WERI-Rb-1 (cell line): ENCODE data around the gene CPLX1.

Source experiments
- DNase-seq: peaks from one replicate; pipeline ENCODE4 v3.0.0-alpha.2; 2020
- H3K27ac ChIP-seq: fragments of 250-450 bp; sonication (Bioruptor Pico); 2 replicates; pipeline ENCODE4 v1.5.1; 2020; ENCODE audit warnings: mild to moderate bottlenecking, moderate library complexity
- H3K27me3 ChIP-seq: fragments of 250-450 bp; sonication (Bioruptor Pico); 2 replicates; pipeline ENCODE4 v1.5.1; 2021; ENCODE audit warnings: mild to moderate bottlenecking, low read depth, moderate library complexity; ENCODE audit not compliant: insufficient read depth, severe bottlenecking
- H3K36me3 ChIP-seq: fragments of 250-450 bp; sonication (Bioruptor Pico); 2 replicates; pipeline ENCODE4 v1.5.1; 2020; ENCODE audit warnings: mild to moderate bottlenecking, moderate library complexity
- H3K4me3 ChIP-seq: 2 replicates; pipeline ENCODE4 v1.5.1; 2011; ENCODE audit warnings: low read depth, mild to moderate bottlenecking, control low read depth, low read length
- H3K9me3 ChIP-seq: fragments of 250-450 bp; sonication (Bioruptor Pico); 2 replicates; pipeline ENCODE4 v1.5.1; 2021; ENCODE audit warnings: mild to moderate bottlenecking, moderate library complexity; ENCODE audit not compliant: severe bottlenecking
- TF ChIP-seq, protein P1 (sequence below): IDR thresholded peaks from 2 replicates; pipeline ENCODE4 v1.5.1; 2011; ENCODE audit warnings: low read depth, mild to moderate bottlenecking, control low read depth, inconsistent platforms, low read length

CPLX1 gene

DNA sequence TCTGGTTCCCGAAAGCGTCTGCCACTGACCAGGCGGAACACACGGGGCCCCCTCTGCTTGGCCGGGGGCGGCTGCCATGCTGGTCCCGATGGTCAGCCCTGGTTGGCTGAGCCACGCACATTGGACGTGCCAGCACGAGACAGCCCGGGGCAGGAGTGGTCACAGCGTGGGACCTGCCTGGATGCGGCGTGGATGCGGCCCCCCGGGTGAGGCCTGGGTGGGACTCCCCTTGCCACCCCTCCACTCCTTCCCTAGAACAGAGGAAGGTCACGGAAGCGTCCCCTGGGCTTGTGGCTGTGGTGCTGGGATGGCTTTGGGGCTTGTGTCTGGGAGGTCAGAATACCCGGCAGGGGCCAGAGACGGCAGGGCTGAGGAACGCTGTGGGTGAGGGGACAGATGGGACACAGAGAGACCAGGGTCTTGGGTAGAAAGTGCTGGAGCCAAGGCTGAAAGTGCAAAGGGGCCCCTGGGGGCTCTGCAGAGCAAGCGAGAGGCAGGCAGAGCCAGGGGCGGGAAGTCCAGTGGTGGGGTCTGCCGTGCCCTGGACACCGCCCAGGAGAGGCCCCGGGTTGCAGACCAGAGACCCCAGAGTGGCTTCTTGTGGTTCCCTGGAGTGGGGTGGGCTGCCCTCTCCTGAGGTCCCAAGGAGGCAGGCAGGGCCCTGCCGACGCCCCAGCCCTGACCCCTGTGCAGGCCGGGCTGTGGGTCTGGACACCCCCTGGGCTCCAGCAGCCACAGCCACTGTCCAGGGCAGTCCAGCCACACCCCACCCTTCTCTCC, 8.6 kb upstream of the CPLX1 start:
- Histone ChIP-seq H3K27me3 (no peaks in the 10 kb centered on the region), H3K9me3 (peaks cover 31% of the 10 kb centered on the region), H3K27ac (no peak overlapping the region; the same call in 1 of the 2 replicates), H3K4me3 (no peak overlapping the region), H3K36me3 (0 out of 2 replicates have a peak, but pooled peaks cover 5% of the 10 kb centered on the region)
- TF ChIP-seq, protein P1, sequence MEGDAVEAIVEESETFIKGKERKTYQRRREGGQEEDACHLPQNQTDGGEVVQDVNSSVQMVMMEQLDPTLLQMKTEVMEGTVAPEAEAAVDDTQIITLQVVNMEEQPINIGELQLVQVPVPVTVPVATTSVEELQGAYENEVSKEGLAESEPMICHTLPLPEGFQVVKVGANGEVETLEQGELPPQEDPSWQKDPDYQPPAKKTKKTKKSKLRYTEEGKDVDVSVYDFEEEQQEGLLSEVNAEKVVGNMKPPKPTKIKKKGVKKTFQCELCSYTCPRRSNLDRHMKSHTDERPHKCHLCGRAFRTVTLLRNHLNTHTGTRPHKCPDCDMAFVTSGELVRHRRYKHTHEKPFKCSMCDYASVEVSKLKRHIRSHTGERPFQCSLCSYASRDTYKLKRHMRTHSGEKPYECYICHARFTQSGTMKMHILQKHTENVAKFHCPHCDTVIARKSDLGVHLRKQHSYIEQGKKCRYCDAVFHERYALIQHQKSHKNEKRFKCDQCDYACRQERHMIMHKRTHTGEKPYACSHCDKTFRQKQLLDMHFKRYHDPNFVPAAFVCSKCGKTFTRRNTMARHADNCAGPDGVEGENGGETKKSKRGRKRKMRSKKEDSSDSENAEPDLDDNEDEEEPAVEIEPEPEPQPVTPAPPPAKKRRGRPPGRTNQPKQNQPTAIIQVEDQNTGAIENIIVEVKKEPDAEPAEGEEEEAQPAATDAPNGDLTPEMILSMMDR = no peak
- DNase-seq = no peak

DNA sequence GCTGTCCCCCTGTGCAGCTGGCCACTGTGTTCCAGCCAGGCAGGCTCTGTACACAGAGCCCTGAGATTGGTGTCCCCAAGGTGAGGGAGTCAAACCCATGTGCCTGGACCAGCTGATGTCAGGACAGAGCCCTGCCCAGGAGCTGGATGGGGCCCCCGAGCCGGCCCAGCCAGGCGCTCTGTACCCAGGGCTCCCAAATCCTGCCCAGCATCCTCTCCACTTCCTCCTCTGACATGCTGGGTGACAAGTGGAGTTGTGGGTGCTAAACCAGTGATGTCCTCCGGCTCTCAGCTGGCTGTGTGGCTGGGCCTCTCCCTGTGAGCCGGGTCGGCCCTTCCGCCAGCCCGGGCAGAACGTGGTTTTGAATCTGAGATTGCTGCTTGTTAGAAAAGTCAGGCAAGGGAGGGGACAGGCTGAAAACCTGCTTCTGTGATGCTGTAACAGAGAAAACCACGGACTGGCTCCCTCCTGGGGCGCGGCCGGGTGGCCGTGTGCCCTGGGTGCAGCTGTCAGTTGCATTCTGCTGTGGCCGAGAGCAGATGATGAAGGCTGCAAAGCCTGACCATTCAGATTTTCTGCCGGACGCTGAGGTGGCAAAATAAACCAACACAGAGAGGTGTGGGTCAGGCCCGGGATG, 7.9 kb upstream of the CPLX1 start:
- DNase-seq = no peak
- Histone ChIP-seq H3K27me3 (no peaks in the 10 kb centered on the region), H3K27ac (no peak overlapping the region; the same call in 1 of the 2 replicates)

DNA sequence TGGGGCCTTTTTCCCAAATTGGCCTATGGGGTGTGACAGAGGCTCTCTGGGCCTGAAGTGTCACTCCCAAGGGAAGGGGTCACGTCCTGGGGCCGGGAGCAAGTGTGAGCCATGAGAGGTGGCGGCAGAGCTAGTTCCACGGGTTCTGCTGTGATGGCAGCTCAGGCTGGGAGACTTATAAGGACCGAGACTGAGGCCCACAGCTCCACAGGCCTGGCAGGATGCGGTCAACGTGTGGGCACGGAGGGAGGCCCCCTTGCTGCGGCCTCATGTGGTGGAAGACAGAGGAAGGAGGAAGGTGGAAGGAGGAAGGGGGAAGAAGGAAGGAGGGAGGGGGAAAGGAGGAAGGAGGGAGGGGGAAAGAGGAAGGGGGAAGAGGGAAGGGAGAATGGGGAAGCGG, 7.2 kb upstream of the CPLX1 start:
- no peak for DNase-seq
- Histone ChIP-seq H3K27me3 (no peaks in the 10 kb centered on the region), H3K36me3 (no peaks in the 10 kb centered on the region), H3K27ac (no peak overlapping the region), H3K9me3 (peaks cover 19% of the 10 kb centered on the region), H3K4me3 (no peak overlapping the region)
- TF ChIP-seq, protein P1 = no peak

More for the DNA sequence above, 7.9 kb upstream of the CPLX1 start:
- Histone ChIP-seq H3K36me3 (0 out of 2 replicates have a peak, but pooled peaks cover 3% of the 10 kb centered on the region), H3K9me3 (peaks cover 24% of the 10 kb centered on the region), H3K4me3 (no peak overlapping the region)
- TF ChIP-seq, protein P1 = no peak

DNA sequence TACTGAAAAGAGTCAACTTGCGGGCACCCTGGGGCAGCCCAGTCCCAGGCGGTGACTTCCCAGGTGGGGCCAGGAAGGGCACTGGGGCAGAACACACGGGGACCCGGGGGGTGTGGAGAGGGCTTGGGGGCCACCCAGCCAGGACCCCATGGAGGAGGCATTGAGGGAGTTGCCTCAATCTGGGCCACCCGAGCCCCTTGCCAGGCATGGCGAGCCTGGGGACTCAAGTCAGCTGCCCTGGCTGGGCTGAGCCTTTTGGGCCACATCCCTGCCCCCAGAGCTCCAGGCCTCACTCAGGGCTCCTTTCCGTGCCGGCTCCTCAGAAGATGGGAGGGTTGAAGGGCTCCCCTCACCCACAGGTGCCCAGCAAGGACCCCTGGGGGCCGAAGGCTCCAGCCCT, 6.6 kb upstream of the CPLX1 start:
- Histone ChIP-seq H3K9me3 (peaks cover 14% of the 10 kb centered on the region), H3K27ac (no peak overlapping the region), H3K36me3 (no peaks in the 10 kb centered on the region), H3K27me3 (no peaks in the 10 kb centered on the region), H3K4me3 (no peak overlapping the region)
- no peak for DNase-seq
- TF ChIP-seq, protein P1 = no peak

DNA sequence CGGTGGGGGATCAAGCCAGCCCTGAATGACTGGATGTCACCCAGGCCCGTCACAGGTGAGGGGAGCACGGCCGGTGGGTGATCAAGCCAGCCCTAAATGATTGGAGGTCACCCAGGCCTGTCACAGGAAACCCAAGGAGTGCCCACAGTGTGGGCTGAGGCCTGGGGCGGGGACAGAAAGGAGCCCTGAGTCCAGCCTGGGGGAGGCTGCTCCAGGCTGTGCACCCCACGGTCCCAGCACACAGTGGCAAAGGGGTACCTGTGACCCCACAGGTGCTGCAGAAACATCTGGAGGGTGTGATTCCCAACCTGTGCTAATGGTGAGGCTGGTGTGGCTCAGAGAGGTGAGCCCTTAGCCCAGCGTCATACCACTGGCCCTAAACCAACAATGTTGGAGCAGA, 6.2 kb upstream of the CPLX1 start:
- Histone ChIP-seq H3K36me3 (no peaks in the 10 kb centered on the region), H3K4me3 (no peak overlapping the region), H3K9me3 (peaks cover 11% of the 10 kb centered on the region), H3K27ac (no peak overlapping the region), H3K27me3 (no peaks in the 10 kb centered on the region)
- DNase-seq = no peak
- TF ChIP-seq, protein P1 = no peak

DNA sequence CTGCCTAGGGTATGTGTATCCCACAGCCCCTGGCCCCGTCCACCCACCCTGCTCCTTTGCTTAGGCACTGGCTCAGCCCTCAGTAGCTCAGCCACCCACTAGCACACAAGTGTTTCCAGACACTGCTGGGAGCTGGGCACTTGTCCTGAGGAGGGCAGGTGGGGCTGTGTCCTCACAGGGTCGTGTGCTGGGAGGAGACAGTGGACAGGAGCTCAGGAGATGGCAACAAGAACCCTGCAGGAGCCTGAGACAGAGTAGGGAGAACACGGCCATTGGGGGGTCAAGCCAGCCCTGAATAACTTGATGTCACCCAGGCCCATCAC, 5.5 kb upstream of the CPLX1 start:
- TF ChIP-seq, protein P1 = no peak

More for the DNA sequence above, 5.5 kb upstream of the CPLX1 start:
- H3K9me3 ChIP-seq = peaks cover 11% of the 10 kb centered on the region
- DNase-seq = no peak
- no peaks in the 10 kb centered on the region for H3K36me3 ChIP-seq
- H3K4me3 ChIP-seq = no peak overlapping the region
- no peak overlapping the region for H3K27ac ChIP-seq
- H3K27me3 ChIP-seq = no peaks in the 10 kb centered on the region
